ENCODE data around the gene KIF25.

- TF ChIP-seq, protein P1, sequence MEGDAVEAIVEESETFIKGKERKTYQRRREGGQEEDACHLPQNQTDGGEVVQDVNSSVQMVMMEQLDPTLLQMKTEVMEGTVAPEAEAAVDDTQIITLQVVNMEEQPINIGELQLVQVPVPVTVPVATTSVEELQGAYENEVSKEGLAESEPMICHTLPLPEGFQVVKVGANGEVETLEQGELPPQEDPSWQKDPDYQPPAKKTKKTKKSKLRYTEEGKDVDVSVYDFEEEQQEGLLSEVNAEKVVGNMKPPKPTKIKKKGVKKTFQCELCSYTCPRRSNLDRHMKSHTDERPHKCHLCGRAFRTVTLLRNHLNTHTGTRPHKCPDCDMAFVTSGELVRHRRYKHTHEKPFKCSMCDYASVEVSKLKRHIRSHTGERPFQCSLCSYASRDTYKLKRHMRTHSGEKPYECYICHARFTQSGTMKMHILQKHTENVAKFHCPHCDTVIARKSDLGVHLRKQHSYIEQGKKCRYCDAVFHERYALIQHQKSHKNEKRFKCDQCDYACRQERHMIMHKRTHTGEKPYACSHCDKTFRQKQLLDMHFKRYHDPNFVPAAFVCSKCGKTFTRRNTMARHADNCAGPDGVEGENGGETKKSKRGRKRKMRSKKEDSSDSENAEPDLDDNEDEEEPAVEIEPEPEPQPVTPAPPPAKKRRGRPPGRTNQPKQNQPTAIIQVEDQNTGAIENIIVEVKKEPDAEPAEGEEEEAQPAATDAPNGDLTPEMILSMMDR (conservative IDR thresholded peaks at IDR 0.05 in 1 of 2, IDR thresholded peaks at IDR 0.05 in 1 of 2; ENCODE audit: extremely low read depth in 1 of 2, insufficient read depth in 1 of 2, low read depth in 1 of 2, low read length in 2 of 2): no peak
- TF ChIP-seq EZH2 (IDR thresholded peaks at IDR 0.05; ENCODE audit: borderline replicate concordance, low read length): no peak
Measured at GRCh38 chr6:168035098-168035660, 37.7 kb downstream of the KIF25 start.

All from mammary epithelial cell (primary cell).